Measurements from ENCODE around the gene DGKZ.

Gene DGKZ

GRCh38 chr11:46385169-46386004 lies 38.1 kb downstream of the DGKZ start:
- no peak for DNase-seq (ENCODE audit: low spot score)
- ChIA-PET CTCF (no interaction called here), POLR2A (ENCODE audit: low non-redundant PET) (interaction anchor here (0.6 kb wide), 1 partner anchor 233 kb away, joined by 3 read pairs; no protein-coding TSS in a partner anchor)
- TF ChIP-seq CTCF (conservative IDR thresholded peaks at IDR 0.05; ENCODE audit: low read depth), result no peak
- H3K27ac ChIP-seq, result no peak overlapping the region

GRCh38 chr11:46386005-46386578 lies 38.8 kb downstream of the DGKZ start:
- ChIA-PET CTCF (interaction anchor here (0.5 to 0.6 kb wide), 2 partner anchors 204 to 345 kb away, joined by 5 to 6 read pairs; no protein-coding TSS in a partner anchor), POLR2A (ENCODE audit: low non-redundant PET) (no interaction called here)
- H3K27ac ChIP-seq, result no peak overlapping the region
- TF ChIP-seq CTCF (conservative IDR thresholded peaks at IDR 0.05; ENCODE audit: low read depth), result no peak
- no peak for DNase-seq (ENCODE audit: low spot score)

- POLR2A ChIA-PET (ENCODE audit: low non-redundant PET), result no interaction called here
- CTCF ChIA-PET, result interaction anchor here (0.5 to 0.6 kb wide), 2 partner anchors 204 to 344 kb away, joined by 5 to 6 read pairs; no protein-coding TSS in a partner anchor
- peak; percentile 53 for DNase-seq (ENCODE audit: low spot score)
- no peak for TF ChIP-seq CTCF (conservative IDR thresholded peaks at IDR 0.05; ENCODE audit: low read depth)
- no peak overlapping the region for H3K27ac ChIP-seq
Observed at GRCh38 chr11:46386674-46387073, 39.4 kb downstream of the DGKZ start.

GRCh38 chr11:46387456-46387855 lies 40.2 kb downstream of the DGKZ start:
- DNase-seq (ENCODE audit: low spot score), result no peak
- ChIA-PET CTCF (interaction anchor here (0.6 to 1.7 kb wide), 3 partner anchors 19 to 363 kb away, joined by 3 to 4 read pairs (median 4); no protein-coding TSS in a partner anchor), POLR2A (ENCODE audit: low non-redundant PET) (no interaction called here)
- no peak overlapping the region for H3K27ac ChIP-seq
- no peak for TF ChIP-seq CTCF (conservative IDR thresholded peaks at IDR 0.05; ENCODE audit: low read depth)

- no peak for TF ChIP-seq CTCF (conservative IDR thresholded peaks at IDR 0.05; ENCODE audit: low read depth)
- ChIA-PET CTCF (interaction anchor here (0.7 to 2.0 kb wide), 4 partner anchors 20 to 141 kb away, joined by 3 to 13 read pairs (median 4); no protein-coding TSS in a partner anchor), POLR2A (ENCODE audit: low non-redundant PET) (no interaction called here)
- no peak for DNase-seq (ENCODE audit: low spot score)
- H3K27ac ChIP-seq, result no peak overlapping the region
Observed at GRCh38 chr11:46387919-46388618, 40.8 kb downstream of the DGKZ start.
